PC-9 (cell line): ENCODE results near the gene MAP3K5. TPM values are rescaled to one million over a fixed set of nuclear protein-coding genes. Genes with fewer than 3 reads are reported as not detected.
"Not testable (repeated sequence)": the region's sequence is repeated elsewhere in the genome, so short reads cannot be mapped to it uniquely, and the experiment has no call there.

ENCODE experiments used
- BruUV-seq: library from RNA; stranded (reverse); fragments of 400-500 nt; replicated peaks from 2 replicates; lab custom pipeline; 2021; lab: Mats Ljungman, UMichigan
- CTCF ChIA-PET: fragments of 300-600 bp; sonication (Branson Sonifier 250); formaldehyde crosslinking; loops from one replicate; lab custom pipeline; 2022; ENCODE audit warnings: antibody characterized with exemption; lab: Charles Lee
- POLR2A ChIA-PET: fragments of 300-600 bp; sonication (Branson Sonifier 250); formaldehyde crosslinking; loops from one replicate; lab custom pipeline; 2022; ENCODE audit warnings: antibody characterized with exemption; ENCODE audit not compliant: unreplicated experiment; lab: Charles Lee
- DNase-seq, 2 experiments: peaks; one replicate each; pipeline versions ENCODE4 v3.0.0 to v3.0.0-alpha.2; 2015 to 2022; ENCODE audit warnings: mixed read lengths in 1 of 2
- H2AFZ ChIP-seq: fragments of 200-600 bp; sonication (generic); 2 replicates; pipeline ENCODE4 v1.8.1; 2017; ENCODE audit warnings: antibody characterized with exemption
- H3F3A ChIP-seq: fragments of 200-600 bp; sonication (generic); 2 replicates; pipeline ENCODE4 v1.8.1; 2017; ENCODE audit warnings: antibody characterized with exemption, mild to moderate bottlenecking, low read depth; ENCODE audit not compliant: insufficient read depth
- H3K27ac ChIP-seq: fragments of 200-600 bp; sonication (generic); 2 replicates; pipeline ENCODE4 v1.6.1; 2016; ENCODE audit warnings: mixed run types
- H3K27me3 ChIP-seq: fragments of 200-600 bp; sonication (generic); 2 replicates; pipeline ENCODE4 v1.6.1; 2016; ENCODE audit warnings: low read depth, mixed run types; ENCODE audit not compliant: insufficient read depth
- H3K36me3 ChIP-seq: fragments of 200-600 bp; sonication (generic); 2 replicates; pipeline ENCODE4 v1.6.1; 2016; ENCODE audit warnings: low read depth, mixed run types
- H3K4me1 ChIP-seq: fragments of 200-600 bp; sonication (generic); replicated peaks from 2 replicates; pipeline ENCODE4 v1.6.1; 2016; ENCODE audit warnings: mixed run types; ENCODE audit not compliant: insufficient read depth
- H3K4me2 ChIP-seq: fragments of 200-600 bp; sonication (generic); 2 replicates; pipeline ENCODE4 v1.6.1; 2017; ENCODE audit warnings: mixed run types
- H3K4me3 ChIP-seq: fragments of 200-600 bp; sonication (generic); 2 replicates; pipeline ENCODE4 v1.6.1; 2016; ENCODE audit warnings: mixed run types
- H3K79me2 ChIP-seq: fragments of 200-600 bp; sonication (generic); 2 replicates; pipeline ENCODE4 v1.6.1; 2017; ENCODE audit warnings: low read depth, mixed run types
- H3K9me2 ChIP-seq: fragments of 200-600 bp; sonication (generic); 2 replicates; pipeline ENCODE4 v1.8.1; 2017; ENCODE audit warnings: mild to moderate bottlenecking; ENCODE audit not compliant: insufficient read depth
- H3K9me3 ChIP-seq: fragments of 200-600 bp; sonication (generic); 2 replicates; pipeline ENCODE4 v1.8.1; 2016; ENCODE audit warnings: low read depth; ENCODE audit not compliant: insufficient read depth
- H4K20me1 ChIP-seq: fragments of 200-600 bp; sonication (generic); 2 replicates; pipeline ENCODE4 v1.8.1; 2017; ENCODE audit not compliant: insufficient read depth
- CTCF ChIP-seq: fragments of 200-600 bp; sonication (generic); conservative IDR thresholded peaks from 2 replicates; pipeline ENCODE4 v1.6.1; 2017; ENCODE audit warnings: mixed run types, antibody characterized with exemption, mild to moderate bottlenecking, moderate library complexity
- EZH2 ChIP-seq: fragments of 200-600 bp; sonication (generic); IDR thresholded peaks from 2 replicates; pipeline ENCODE4 v1.8.0; 2017; ENCODE audit warnings: antibody characterized with exemption, low read depth
- intact Hi-C: fragments of 100-400 bp; cut with micrococcal nuclease; formaldehyde crosslinking; loops from one replicate; pipeline ENCODE4 v1.10.0; 2022; ENCODE audit not compliant: unreplicated experiment
- total RNA-seq: library from RNA; stranded (reverse); gene quantifications from 2 replicates; pipeline ENCODE4 v1.2.3, GENCODE V29; 2021

Gene MAP3K5
- total RNA-seq, 1 experiment from 2014 or later: 10.9 TPM

GRCh38 chr6:136718476-136718875 lies 73.8 kb downstream of the MAP3K5 start:
- ChIA-PET CTCF (no interaction called here), POLR2A (no interaction called here)
- H2AFZ ChIP-seq: no peak overlapping the region
- intact Hi-C loops: no loop called here
- H3K4me2 ChIP-seq: no peak overlapping the region
- peaks cover 9% of the 10 kb centered on the region; the same call in 1 of the 2 replicates for H3F3A ChIP-seq
- peaks cover 4% of the 10 kb centered on the region; the same call in 1 of the 2 replicates for H4K20me1 ChIP-seq
- H3K9me3 ChIP-seq: no peaks in the 10 kb centered on the region
- H3K27me3 ChIP-seq: no peaks in the 10 kb centered on the region
- no peak for DNase-seq
- H3K4me3 ChIP-seq: no peak overlapping the region
- H3K27ac ChIP-seq: no peak overlapping the region
- H3K4me1 ChIP-seq: peaks cover 7% of the 10 kb centered on the region; the same call in 1 of the 2 replicates
- no peaks in the 10 kb centered on the region for H3K9me2 ChIP-seq
- no TSS peak for BruUV-seq
- H3K79me2 ChIP-seq: peaks cover 13% of the 10 kb centered on the region
- TF ChIP-seq EZH2 (no peak), CTCF (no peak)
- H3K36me3 ChIP-seq: peaks cover 4% of the 10 kb centered on the region; the same call in 1 of the 2 replicates

- CTCF ChIA-PET: interaction anchor here (0.5 kb wide), 1 partner anchor 883 kb away, joined by 4 read pairs; no protein-coding TSS in a partner anchor
- H3K4me3 ChIP-seq: no peak overlapping the region
- peaks cover 7% of the 10 kb centered on the region; the same call in 1 of the 2 replicates for H3K4me1 ChIP-seq
- no peak for DNase-seq
- no peaks in the 10 kb centered on the region for H3K27me3 ChIP-seq
- intact Hi-C loops: no loop called here
- TF ChIP-seq EZH2: no peak
- no peaks in the 10 kb centered on the region for H3K9me2 ChIP-seq
- H3K79me2 ChIP-seq: peaks cover 12% of the 10 kb centered on the region
- no peaks in the 10 kb centered on the region for H3K9me3 ChIP-seq
- H2AFZ ChIP-seq: no peak overlapping the region
- H3K27ac ChIP-seq: no peak overlapping the region
- H3K4me2 ChIP-seq: no peak overlapping the region
- POLR2A ChIA-PET: no interaction called here
- no TSS peak for BruUV-seq
- H3F3A ChIP-seq: peaks cover 8% of the 10 kb centered on the region; the same call in 1 of the 2 replicates
- H4K20me1 ChIP-seq: peaks cover 4% of the 10 kb centered on the region; the same call in 1 of the 2 replicates
- peaks cover 4% of the 10 kb centered on the region; the same call in 1 of the 2 replicates for H3K36me3 ChIP-seq
Measured at GRCh38 chr6:136717716-136717990, 74.6 kb downstream of the MAP3K5 start.

GRCh38 chr6:136716917-136717715 lies 75.2 kb downstream of the MAP3K5 start:
- H3K4me1 ChIP-seq: peaks cover 7% of the 10 kb centered on the region; the same call in 1 of the 2 replicates
- no peak overlapping the region for H3K27ac ChIP-seq
- H3K9me2 ChIP-seq: no peaks in the 10 kb centered on the region
- H4K20me1 ChIP-seq: peaks cover 4% of the 10 kb centered on the region; the same call in 1 of the 2 replicates
- peaks cover 11% of the 10 kb centered on the region for H3K79me2 ChIP-seq
- no peaks in the 10 kb centered on the region for H3K9me3 ChIP-seq
- no peak overlapping the region for H2AFZ ChIP-seq
- no peak for DNase-seq
- no peak overlapping the region for H3K4me2 ChIP-seq
- BruUV-seq: no TSS peak
- H3K36me3 ChIP-seq: peaks cover 4% of the 10 kb centered on the region; the same call in 1 of the 2 replicates
- no peak for TF ChIP-seq CTCF
- no peak for TF ChIP-seq EZH2
- intact Hi-C loops: no loop called here
- H3K4me3 ChIP-seq: no peak overlapping the region
- no peaks in the 10 kb centered on the region for H3K27me3 ChIP-seq
- H3F3A ChIP-seq: peaks cover 8% of the 10 kb centered on the region; the same call in 1 of the 2 replicates
- POLR2A ChIA-PET: no interaction called here
- CTCF ChIA-PET: interaction anchor here (0.5 kb wide), 1 partner anchor 190 kb away, joined by 3 read pairs; no protein-coding TSS in a partner anchor

- CTCF ChIA-PET, H3K4me2 ChIP-seq: not testable (repeated sequence)
Measured at GRCh38 chr6:136712642-136713041, 79.6 kb downstream of the MAP3K5 start.

More at GRCh38 chr6:136712642-136713041, 79.6 kb downstream of the MAP3K5 start:
- H3K79me2 ChIP-seq, H2AFZ ChIP-seq, H3K4me1 ChIP-seq, H3K27me3 ChIP-seq, BruUV-seq, H3K9me2 ChIP-seq, H3K4me3 ChIP-seq, H3K27ac ChIP-seq, H3K9me3 ChIP-seq, intact Hi-C loops, DNase-seq, H3K36me3 ChIP-seq, POLR2A ChIA-PET, H3F3A ChIP-seq, H4K20me1 ChIP-seq: not testable (repeated sequence)
